Measurements from ENCODE around the gene AGFG1. TPM values are rescaled to one million over a fixed set of nuclear protein-coding genes. Genes with fewer than 3 reads are reported as not detected.

The AGFG1 gene
- total RNA-seq, 1 experiment from 2014 or later = 72.5 TPM

- no TSS peak for BruUV-seq (replicated peaks)
- no peaks in the 10 kb centered on the region for H3K27me3 ChIP-seq (ENCODE audit: insufficient read depth, low read length)
- H3K4me2 ChIP-seq (ENCODE audit: low read length) = no peak overlapping the region
- no peak overlapping the region for H3K4me3 ChIP-seq (replicated peaks in 1 of 2; ENCODE audit: low read depth in 1 of 2, low read length in 2 of 2)
- no peak overlapping the region for H3K27ac ChIP-seq (ENCODE audit: low read depth, low read length)
- H3K9ac ChIP-seq (ENCODE audit: low read length) = no peak overlapping the region
- ChIA-PET CTCF (no interaction called here), POLR2A (no interaction called here), RAD21 (ENCODE audit: low non-redundant PET in 1 of 2, low total read pairs in 2 of 2, uncharacterized antibody in 2 of 2, unreplicated experiment in 2 of 2) (no interaction called here)
- intact Hi-C loops (cut with micrococcal nuclease) = no loop called here
- no peaks in the 10 kb centered on the region for H4K20me1 ChIP-seq (ENCODE audit: insufficient read depth)
- no peak for DNase-seq (ENCODE audit: low read depth, low spot score)
- no peaks in the 10 kb centered on the region for H3K9me3 ChIP-seq (ENCODE audit: control insufficient read depth in 1 of 2, insufficient read depth in 1 of 2, low read depth in 1 of 2, low read length in 2 of 2)
- TF ChIP-seq ELF1 (IDR thresholded peaks at IDR 0.05; ENCODE audit: borderline replicate concordance, low read depth) (no peak), ZNF274 (IDR thresholded peaks at IDR 0.05; ENCODE audit: low read depth, low read length) (no peak), ZFX (IDR thresholded peaks at IDR 0.05) (no peak), CEBPB (IDR thresholded peaks at IDR 0.05; ENCODE audit: low read depth) (no peak), POLR2A (IDR thresholded peaks at IDR 0.05; ENCODE audit: borderline replicate concordance, extremely low read depth, insufficient read depth, insufficient read length) (no peak), RAD21 (IDR thresholded peaks at IDR 0.05; ENCODE audit: low read depth) (no peak), ATF3 (IDR thresholded peaks at IDR 0.05) (no peak), EGR1 (IDR thresholded peaks at IDR 0.05; ENCODE audit: low read depth) (no peak), TCF7L2 (IDR thresholded peaks at IDR 0.05; ENCODE audit: borderline replicate concordance, extremely low read depth, insufficient read depth, insufficient read length) (no peak), CTCF (IDR thresholded peaks at IDR 0.05 in 2 of 3, conservative IDR thresholded peaks at IDR 0.05 in 1 of 3; ENCODE audit: borderline replicate concordance in 1 of 3, insufficient read depth in 1 of 3, low read depth in 2 of 3, low read length in 2 of 3) (no peak)
- H3K36me3 ChIP-seq (ENCODE audit: control insufficient read depth in 1 of 2, insufficient read depth in 2 of 2, low read length in 2 of 2) = no peaks in the 10 kb centered on the region
- H3K9me2 ChIP-seq (ENCODE audit: insufficient read depth) = no peaks in the 10 kb centered on the region
- H3K79me2 ChIP-seq (ENCODE audit: insufficient read depth, low read length) = no peaks in the 10 kb centered on the region
- no peaks in the 10 kb centered on the region for H3K4me1 ChIP-seq (ENCODE audit: control insufficient read depth in 1 of 2, insufficient read depth in 2 of 2, low read length in 2 of 2)
- H2AFZ ChIP-seq (ENCODE audit: low read depth, low read length, poor library complexity, severe bottlenecking) = no peak overlapping the region
- ATAC-seq = no peak
These were observed 32.7 kb upstream of the AGFG1 start for GRCh38 chr2:227439214-227439613.

Data from HCT116 (cell line).